GM19193 (cell line): ENCODE results near the gene FIZ1.

Experiments
- POLR2A ChIP-seq: IDR thresholded peaks from 4 replicates; pipeline ENCODE4 v1.6.1; 2011; ENCODE audit not compliant: insufficient read depth, insufficient read length; ENCODE audit errors: extremely low read depth

Gene FIZ1

GRCh38 chr19:55599468-55599841 lies at the start of gene FIZ1:
Gene FIZ1 (minus strand): TSS chr19:55599517. CDS start chr19:55597865, 1,652 bp downstream.
- no peak for TF ChIP-seq POLR2A

GRCh38 chr19:55648585-55649267 lies 49.4 kb upstream of the FIZ1 start:
- TF ChIP-seq POLR2A, result peak; percentile 22

GRCh38 chr19:55647732-55648584 lies 48.6 kb upstream of the FIZ1 start, which contains the start of gene CCDC106:
Gene CCDC106 (plus strand): TSS chr19:55648212. CDS start chr19:55649047, 835 bp downstream.
- peak; percentile 37 for TF ChIP-seq POLR2A

- TF ChIP-seq POLR2A, result no peak
Measured at GRCh38 chr19:55646889-55647731, 47.8 kb upstream of the FIZ1 start.

- no peak for TF ChIP-seq POLR2A
Measured at GRCh38 chr19:55645512-55645881, 46.2 kb upstream of the FIZ1 start.

- TF ChIP-seq POLR2A, result peak; percentile 8
Measured at GRCh38 chr19:55644842-55645511, 45.7 kb upstream of the FIZ1 start.

GRCh38 chr19:55644191-55644833 lies 45.0 kb upstream of the FIZ1 start:
- TF ChIP-seq POLR2A, result no peak

GRCh38 chr19:55643887-55644176 lies 44.5 kb upstream of the FIZ1 start:
- TF ChIP-seq POLR2A, result no peak

- peak; percentile 67 for TF ChIP-seq POLR2A
Measured at GRCh38 chr19:55643003-55643886, 43.9 kb upstream of the FIZ1 start, which contains the start of gene ZNF581. Gene ZNF581 (plus strand): TSS chr19:55643649. CDS start chr19:55644572, 923 bp downstream.

- no peak for TF ChIP-seq POLR2A
Measured at GRCh38 chr19:55642153-55643002, 43.1 kb upstream of the FIZ1 start.

- peak; percentile 2 for TF ChIP-seq POLR2A
Measured at GRCh38 chr19:55641426-55642152, 42.3 kb upstream of the FIZ1 start.

- peak; percentile 33 for TF ChIP-seq POLR2A
Measured at GRCh38 chr19:55640577-55641425, 41.5 kb upstream of the FIZ1 start, which contains the start of gene ZNF580. Gene ZNF580 (plus strand): TSS chr19:55641002. CDS start chr19:55642509, 1,507 bp downstream.
